Keratinocyte (primary cell): ENCODE measurements around the gene MALT1.

Experiments used
- CTCF ChIP-seq, 3 experiments: IDR thresholded peaks in 1 of 3; conservative IDR thresholded peaks in 1 of 3; optimal IDR thresholded peaks in 1 of 3; 2 replicates in 2 of 3; 3 replicates in 1 of 3; pipeline versions ENCODE3 to v1.5.1; 2011; ENCODE audit warnings: low read length in 3 of 3, mild to moderate bottlenecking in 3 of 3, moderate library complexity in 2 of 3, control low read depth in 1 of 3, inconsistent platforms in 1 of 3; ENCODE audit not compliant: insufficient read depth in 2 of 3; ENCODE audit errors: extremely low read depth in 1 of 3
- EZH2 ChIP-seq: IDR thresholded peaks from one replicate; pipeline ENCODE4 v1.6.1; 2012; ENCODE audit warnings: inconsistent platforms, mild to moderate bottlenecking, low read length, moderate library complexity

- TF ChIP-seq CTCF (optimal IDR thresholded peaks at IDR 0.05 in 1 of 3, IDR thresholded peaks at IDR 0.05 in 1 of 3, conservative IDR thresholded peaks at IDR 0.05 in 1 of 3; ENCODE audit: extremely low read depth in 1 of 3, insufficient read depth in 2 of 3, low read length in 3 of 3), result no peak
- TF ChIP-seq EZH2, result no peak
These were observed 3.1 kb upstream of the MALT1 start for GRCh38 chr18:58668211-58668610.
